IPS DF 6.9 (cell line): ENCODE results near the gene PBX3.

Source experiments
- DNase-seq: peaks from one replicate; pipeline ENCODE4 v3.0.0-alpha.2; 2013; ENCODE audit warnings: low read depth, low spot score
- H3K27ac ChIP-seq: one replicate; pipeline ENCODE4 v1.5.1; 2013; ENCODE audit warnings: low read length, control low read depth
- H3K27me3 ChIP-seq: 2 replicates; pipeline ENCODE4 v1.6.1; 2013; ENCODE audit warnings: mild to moderate bottlenecking, low read length; ENCODE audit not compliant: control insufficient read depth, insufficient read depth
- H3K36me3 ChIP-seq: 2 replicates; pipeline ENCODE4 v1.6.1; 2013; ENCODE audit warnings: low read length; ENCODE audit not compliant: control insufficient read depth, insufficient read depth
- H3K4me1 ChIP-seq: 2 replicates; pipeline ENCODE4 v1.6.1; 2013; ENCODE audit warnings: low read length; ENCODE audit not compliant: control insufficient read depth, insufficient read depth
- H3K4me3 ChIP-seq: 2 replicates; pipeline ENCODE4 v1.5.1; 2013; ENCODE audit warnings: mild to moderate bottlenecking, low read length
- H3K9me3 ChIP-seq: 2 replicates; pipeline ENCODE4 v1.6.1; 2013; ENCODE audit warnings: low read length, inconsistent platforms; ENCODE audit not compliant: control insufficient read depth, insufficient read depth
- WGBS: extraction: QIAGEN DNeasy Blood & Tissue Kit; methylation state at CpG from one replicate; pipeline ENCODE4 v1.1.7; 2013; ENCODE audit warnings: mixed read lengths, missing lambda C conversion rate; ENCODE audit not compliant: insufficient read length, insufficient coverage; 5-methylcytosine and 5-hydroxymethylcytosine counted together

PBX3 gene

GRCh38 chr9:125748446-125749099 lies 1.4 kb downstream of the PBX3 start:
- H3K27ac ChIP-seq: no peak overlapping the region

GRCh38 chr9:125749287-125749935 lies 2.2 kb downstream of the PBX3 start:
- no CpG with 5 or more reads among the region's 4 CpGs for WGBS

More at GRCh38 chr9:125748446-125749099, 1.4 kb downstream of the PBX3 start:
- no peaks in the 10 kb centered on the region for H3K36me3 ChIP-seq
- H3K9me3 ChIP-seq: no peaks in the 10 kb centered on the region
- WGBS: no CpG with 5 or more reads among the region's 30 CpGs
- no peak for DNase-seq
- H3K4me1 ChIP-seq: no peaks in the 10 kb centered on the region
- H3K27me3 ChIP-seq: no peaks in the 10 kb centered on the region
- H3K4me3 ChIP-seq: peak overlapping the region; percentile 87; the same call in 1 of the 2 replicates

GRCh38 chr9:125749951-125750626 lies 2.9 kb downstream of the PBX3 start:
- no peak for DNase-seq
- Histone ChIP-seq H3K4me1 (no peaks in the 10 kb centered on the region), H3K36me3 (no peaks in the 10 kb centered on the region), H3K27ac (no peak overlapping the region), H3K27me3 (no peaks in the 10 kb centered on the region), H3K9me3 (no peaks in the 10 kb centered on the region), H3K4me3 (no peak overlapping the region)
- no CpG with 5 or more reads among the region's 4 CpGs for WGBS

More at GRCh38 chr9:125749287-125749935, 2.2 kb downstream of the PBX3 start:
- no peaks in the 10 kb centered on the region for H3K36me3 ChIP-seq
- H3K4me3 ChIP-seq: no peak overlapping the region
- no peak overlapping the region for H3K27ac ChIP-seq
- DNase-seq: no peak
- no peaks in the 10 kb centered on the region for H3K9me3 ChIP-seq
- no peaks in the 10 kb centered on the region for H3K4me1 ChIP-seq
- H3K27me3 ChIP-seq: no peaks in the 10 kb centered on the region

GRCh38 chr9:125750627-125751011 lies 3.4 kb downstream of the PBX3 start:
- no peak overlapping the region for H3K27ac ChIP-seq
- no peak overlapping the region for H3K4me3 ChIP-seq
- WGBS: no CpG with 5 or more reads among the region's 6 CpGs
- no peak for DNase-seq
- no peaks in the 10 kb centered on the region for H3K27me3 ChIP-seq
- no peaks in the 10 kb centered on the region for H3K9me3 ChIP-seq
- no peaks in the 10 kb centered on the region for H3K4me1 ChIP-seq
- H3K36me3 ChIP-seq: no peaks in the 10 kb centered on the region

GRCh38 chr9:125752070-125752628 lies 5.0 kb downstream of the PBX3 start:
- H3K9me3 ChIP-seq: no peaks in the 10 kb centered on the region
- DNase-seq: no peak
- no peaks in the 10 kb centered on the region for H3K36me3 ChIP-seq
- no peaks in the 10 kb centered on the region for H3K27me3 ChIP-seq
- no peak overlapping the region for H3K4me3 ChIP-seq
- H3K4me1 ChIP-seq: peaks cover 3% of the 10 kb centered on the region; the same call in 1 of the 2 replicates
- WGBS: no CpG with 5 or more reads among the region's 3 CpGs
- no peak overlapping the region for H3K27ac ChIP-seq

GRCh38 chr9:125754096-125754495 lies 6.9 kb downstream of the PBX3 start:
- Histone ChIP-seq H3K27ac (no peak overlapping the region), H3K4me1 (peaks cover 5% of the 10 kb centered on the region; the same call in 1 of the 2 replicates), H3K27me3 (no peaks in the 10 kb centered on the region), H3K36me3 (no peaks in the 10 kb centered on the region), H3K4me3 (no peak overlapping the region), H3K9me3 (no peaks in the 10 kb centered on the region)
- DNase-seq: no peak
- WGBS: no CpG with 5 or more reads among the region's 2 CpGs

GRCh38 chr9:125755340-125755739 lies 8.2 kb downstream of the PBX3 start:
- no peaks in the 10 kb centered on the region for H3K9me3 ChIP-seq
- no peaks in the 10 kb centered on the region for H3K36me3 ChIP-seq
- no peak for DNase-seq
- no peaks in the 10 kb centered on the region for H3K27me3 ChIP-seq
- WGBS: 100% methylated on average over 1 of the region's 1 CpG
- H3K4me1 ChIP-seq: peaks cover 7% of the 10 kb centered on the region
- no peak overlapping the region for H3K27ac ChIP-seq
- no peak overlapping the region for H3K4me3 ChIP-seq

GRCh38 chr9:125756518-125756917 lies 9.3 kb downstream of the PBX3 start:
- H3K4me1 ChIP-seq: peaks cover 7% of the 10 kb centered on the region

GRCh38 chr9:125757834-125758233 lies 10.7 kb downstream of the PBX3 start:
- Histone ChIP-seq H3K27me3 (no peaks in the 10 kb centered on the region), H3K9me3 (no peaks in the 10 kb centered on the region), H3K27ac (no peak overlapping the region), H3K4me3 (no peak overlapping the region), H3K4me1 (peaks cover 8% of the 10 kb centered on the region), H3K36me3 (no peaks in the 10 kb centered on the region)
- DNase-seq: no peak
- no CpG with 5 or more reads among the region's 1 CpG for WGBS

More at GRCh38 chr9:125756518-125756917, 9.3 kb downstream of the PBX3 start:
- no peaks in the 10 kb centered on the region for H3K27me3 ChIP-seq
- no peak for DNase-seq
- no peaks in the 10 kb centered on the region for H3K9me3 ChIP-seq
- no peak overlapping the region for H3K27ac ChIP-seq
- WGBS: no CpG with 5 or more reads among the region's 4 CpGs
- no peak overlapping the region for H3K4me3 ChIP-seq
- no peaks in the 10 kb centered on the region for H3K36me3 ChIP-seq

- no peaks in the 10 kb centered on the region for H3K27me3 ChIP-seq
- no peak for DNase-seq
- H3K4me3 ChIP-seq: no peak overlapping the region
- no peaks in the 10 kb centered on the region for H3K36me3 ChIP-seq
- peak overlapping the region; percentile 93 for H3K27ac ChIP-seq
- WGBS: no CpG with 5 or more reads among the region's 6 CpGs
- H3K9me3 ChIP-seq: no peaks in the 10 kb centered on the region
- peaks cover 8% of the 10 kb centered on the region for H3K4me1 ChIP-seq
These were observed 12.0 kb downstream of the PBX3 start for GRCh38 chr9:125758986-125759763.
